H1 (cell line): ENCODE results near the gene CADPS. TPM values are rescaled to one million over a fixed set of nuclear protein-coding genes. Genes with fewer than 3 reads are reported as not detected.

Source experiments
- KDM4A ChIP-seq: IDR thresholded peaks from one replicate; pipeline ENCODE4 v1.7.1; 2012; ENCODE audit warnings: low read depth, mild to moderate bottlenecking, moderate library complexity, low read length, inconsistent platforms; ENCODE audit not compliant: severe bottlenecking
- polyA plus RNA-seq, 7 experiments: library from polyadenylated mRNA; depleted of rRNA in 3 of 7; stranded (reverse) in 5 of 7; unstranded in 2 of 7; fragments of >200 nt in 5 of 7; fragments of 200-250 nt in 2 of 7; gene quantifications; 1 replicate in 5 of 7; 2 replicates in 1 of 7; 4 replicates in 1 of 7; pipeline versions ENCODE4 v1.2.1 to v1.2.3, GENCODE V29; 2011 to 2013; ENCODE audit warnings: missing spikeins in 2 of 7, mixed read lengths in 2 of 7
- total RNA-seq: library from RNA; stranded (reverse); fragmentation: NEBNext Ultra II Directional; extraction: Animal tissue kit (Norgen Biotek cat#: 25700); gene quantifications from 2 replicates; pipeline ENCODE4 v1.2.1, GENCODE V29; 2021

CADPS gene
- total and polyA plus RNA-seq, 2 of the 8 experiments (the other 6 are each of a cell fraction or from before 2014, with no cell fraction given), result 7.1 to 10.2 TPM

DNA sequence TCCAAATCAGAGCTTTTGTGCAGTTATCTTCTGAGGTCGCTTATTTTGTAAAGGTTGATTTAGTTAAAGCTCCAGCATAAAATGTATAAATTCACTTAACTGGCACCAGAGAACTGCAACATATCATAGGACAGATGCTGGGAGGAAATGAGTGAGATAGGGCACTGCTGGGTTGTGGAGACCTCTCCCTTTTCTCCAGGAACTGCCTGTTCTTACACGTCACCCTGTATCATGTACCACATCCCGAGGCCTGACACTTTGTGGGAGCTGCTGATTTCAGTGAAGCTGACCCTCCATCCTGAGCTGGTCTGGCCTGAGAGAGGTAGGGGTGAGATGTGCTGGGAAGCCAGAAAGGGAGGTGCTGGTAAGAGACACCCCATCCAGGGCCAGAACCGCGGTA, 288.0 kb downstream of the CADPS start (continued):
- TF ChIP-seq KDM4A, result no peak
